Transverse colon (tissue), 4 donors: Measurements from ENCODE around the gene RBM46.

Source experiments
- CTCF ChIP-seq, 5 experiments: fragments of 200-600 bp in 3 of 5; fragments of 450-650 bp in 2 of 5; sonication (generic) in 3 of 5; IDR thresholded peaks; 1 replicate in 2 of 5; 2 replicates in 3 of 5; pipeline ENCODE4 v1.5.1; 2016 to 2017; ENCODE audit warnings: antibody characterized with exemption in 5 of 5, inconsistent platforms in 3 of 5, mild to moderate bottlenecking in 2 of 5, moderate library complexity in 1 of 5
- EP300 ChIP-seq: sonication (generic); formaldehyde crosslinking; IDR thresholded peaks from one replicate; pipeline ENCODE4 v1.6.1; 2017; ENCODE audit warnings: antibody characterized with exemption, low read depth
- POLR2A ChIP-seq: fragments of 450-650 bp; IDR thresholded peaks from one replicate; pipeline ENCODE4 v1.6.1; 2016; ENCODE audit warnings: antibody characterized with exemption, mild to moderate bottlenecking, moderate library complexity
- POLR2AphosphoS5 ChIP-seq, 3 donors: sonication (generic); formaldehyde crosslinking; IDR thresholded peaks; one replicate each; pipeline ENCODE4 v1.6.1; 2016; ENCODE audit warnings: antibody characterized with exemption in 3 of 3

GRCh38 chr4:154868414-154869194 lies 87.5 kb downstream of the RBM46 start:
- TF ChIP-seq CTCF (IDR thresholded peaks at IDR 0.05) (no peak), POLR2A (no peak), EP300 (no peak), POLR2AphosphoS5 (IDR thresholded peaks at IDR 0.05) (no peak)
